ENCODE data around the gene ZC3HAV1L.

The ZC3HAV1L gene

DNA sequence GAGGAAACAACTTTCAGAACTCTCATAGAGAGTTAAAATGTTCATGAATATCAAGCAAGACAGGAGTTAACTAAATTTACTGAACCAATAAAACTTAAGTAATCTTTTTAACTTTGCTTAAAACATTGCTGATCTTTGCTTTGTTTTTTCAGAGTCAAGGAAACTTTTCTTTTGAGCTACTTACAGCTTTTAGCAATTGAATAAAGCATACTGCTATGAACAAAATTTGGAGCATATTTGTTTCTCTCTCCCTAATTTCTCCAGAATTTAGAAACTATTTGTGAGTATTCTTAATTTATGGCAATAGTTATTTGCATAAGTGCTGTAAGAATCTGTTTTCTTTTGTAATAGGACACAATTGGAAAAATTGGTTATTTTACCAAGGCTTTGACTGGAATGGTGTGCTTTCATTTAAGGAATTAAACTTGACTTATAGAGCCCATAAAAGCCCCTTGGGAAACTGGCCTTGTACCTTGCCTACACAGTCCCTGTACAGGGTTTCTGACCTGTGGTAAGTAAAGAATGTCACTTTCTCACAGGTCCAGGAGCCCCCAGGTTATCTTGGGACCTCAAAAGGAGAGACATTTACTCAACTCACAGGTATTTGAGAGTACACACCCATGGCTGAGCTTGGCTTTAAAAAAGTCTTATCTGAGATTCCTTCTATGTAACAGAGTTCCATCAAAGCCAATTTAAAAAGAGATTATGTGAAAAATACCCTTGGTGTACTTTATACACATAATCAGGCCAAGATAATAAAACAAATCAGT is 31.3 kb downstream of the ZC3HAV1L start:
- H3K27ac ChIP-seq: no peak overlapping the region
- POLR2A ChIA-PET (ENCODE audit: low non-redundant PET): no interaction called here
- no peak for TF ChIP-seq CTCF (conservative IDR thresholded peaks at IDR 0.05; ENCODE audit: low read depth)
- CTCF ChIA-PET: no interaction called here
- no peak for DNase-seq (ENCODE audit: low spot score)

- ChIA-PET CTCF (no interaction called here), POLR2A (ENCODE audit: low non-redundant PET) (no interaction called here)
- H3K27ac ChIP-seq: no peak overlapping the region
- TF ChIP-seq CTCF (conservative IDR thresholded peaks at IDR 0.05; ENCODE audit: low read depth): no peak
- DNase-seq (ENCODE audit: low spot score): no peak
Measured at GRCh38 chr7:138999414-138999813, 36.4 kb downstream of the ZC3HAV1L start.

DNA sequence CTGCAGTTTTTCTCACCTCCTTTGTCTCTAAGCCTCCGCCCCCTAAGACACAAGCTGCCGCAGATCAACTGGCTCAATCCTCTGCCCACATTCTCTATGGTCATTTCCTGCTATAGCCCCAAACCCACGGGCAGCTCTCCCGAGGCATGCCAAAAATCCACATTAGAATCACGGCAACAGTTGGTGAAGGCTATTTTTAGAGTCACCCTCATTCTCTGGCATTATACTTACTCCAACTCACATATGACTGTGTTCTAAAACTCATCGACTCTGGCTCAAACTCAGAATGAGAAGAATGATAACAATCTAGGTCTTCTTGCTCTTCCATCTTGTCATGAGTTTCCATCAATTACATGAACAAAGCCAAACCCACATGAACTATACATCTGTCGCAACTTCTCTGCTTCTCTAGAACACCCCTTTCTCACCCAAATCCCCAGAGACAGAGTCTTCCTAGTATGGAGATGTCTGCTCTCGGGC is 43.8 kb downstream of the ZC3HAV1L start:
- no peak overlapping the region for H3K27ac ChIP-seq
- TF ChIP-seq CTCF (conservative IDR thresholded peaks at IDR 0.05; ENCODE audit: low read depth): no peak
- DNase-seq (ENCODE audit: low spot score): no peak
- POLR2A ChIA-PET (ENCODE audit: low non-redundant PET): no interaction called here
- CTCF ChIA-PET: no interaction called here

GRCh38 chr7:138987686-138988085 is 48.2 kb downstream of the ZC3HAV1L start:
- TF ChIP-seq CTCF (conservative IDR thresholded peaks at IDR 0.05; ENCODE audit: low read depth): no peak
- DNase-seq (ENCODE audit: low spot score): no peak
- ChIA-PET POLR2A (ENCODE audit: low non-redundant PET) (no interaction called here), CTCF (no interaction called here)
- H3K27ac ChIP-seq: no peak overlapping the region

GRCh38 chr7:138982204-138982623 is 53.6 kb downstream of the ZC3HAV1L start:
- no peak for DNase-seq (ENCODE audit: low spot score)
- CTCF ChIA-PET: interaction anchor here (0.6 kb wide), 1 partner anchor 137 kb away, joined by 4 read pairs; no protein-coding TSS in a partner anchor
- H3K27ac ChIP-seq: no peak overlapping the region
- POLR2A ChIA-PET (ENCODE audit: low non-redundant PET): no interaction called here
- no peak for TF ChIP-seq CTCF (conservative IDR thresholded peaks at IDR 0.05; ENCODE audit: low read depth)

DNA sequence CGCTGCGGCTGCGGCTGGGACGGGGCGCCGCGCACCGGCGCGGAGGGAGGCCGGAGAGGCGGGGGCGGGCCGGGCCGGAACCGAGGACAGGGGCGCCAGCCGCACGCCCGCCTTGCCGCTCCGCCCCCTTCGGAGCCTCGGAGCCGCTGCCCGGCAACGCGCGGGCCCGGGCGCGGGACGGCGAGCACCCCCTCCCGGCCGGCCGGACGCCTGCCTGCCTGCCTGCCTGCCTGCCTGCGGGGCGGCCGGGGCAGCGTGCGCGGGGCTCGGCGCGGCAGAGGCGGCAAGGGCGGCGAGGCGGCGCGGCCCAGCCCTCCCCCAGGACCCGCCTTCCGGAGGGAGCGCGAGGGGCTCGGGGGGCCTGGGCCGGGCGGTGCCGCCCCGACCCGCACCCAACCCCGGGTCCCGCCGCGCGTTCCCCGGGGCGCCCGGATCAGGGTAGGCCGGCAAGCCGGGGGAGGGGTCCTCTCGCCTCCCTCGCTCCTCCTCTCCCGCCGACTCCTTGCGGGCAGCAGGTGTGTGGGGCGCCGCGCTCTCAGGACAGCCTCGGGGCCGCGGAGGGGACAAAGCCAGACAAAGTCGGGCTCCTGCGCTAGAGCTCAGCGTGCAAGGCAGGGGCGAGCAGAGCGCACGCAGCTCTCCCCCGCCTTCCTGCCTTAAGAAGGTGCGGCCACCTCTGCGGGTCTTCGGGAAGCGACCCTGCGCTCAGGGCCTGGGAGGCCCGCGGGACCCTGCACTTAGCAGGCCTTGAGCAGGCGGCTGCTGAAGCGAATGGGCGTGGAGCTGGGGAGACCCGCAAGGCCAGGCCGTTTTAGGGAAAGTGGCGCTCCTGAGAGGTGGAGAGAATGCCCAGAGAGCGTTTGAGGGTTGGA is 54.3 kb downstream of the ZC3HAV1L start, which contains the start of gene KIAA1549:
KIAA1549 (minus strand) TSS at position 58 of the 872 bp plus-strand sequence. CDS start 120 bp downstream, outside the sequence.
- ChIA-PET CTCF (interaction anchor here (0.6 kb wide), 1 partner anchor 137 kb away, joined by 4 read pairs; no protein-coding TSS in a partner anchor), POLR2A (ENCODE audit: low non-redundant PET) (no interaction called here)
- TF ChIP-seq CTCF (conservative IDR thresholded peaks at IDR 0.05; ENCODE audit: low read depth): peak; percentile 77
- DNase-seq (ENCODE audit: low spot score): peak; percentile 66
- no peak within 1 kb of the TSS for H3K27ac ChIP-seq

Measured in RWPE1 (cell line).